Natural killer cell (primary cell): ENCODE results near the gene LPAR1. TPM values are rescaled to one million over a fixed set of nuclear protein-coding genes. Genes with fewer than 3 reads are reported as not detected.

Experiments used
- ATAC-seq, 3 donors: fragments of 150-1000 bp in 2 of 3; fragments of 200-7000 bp in 1 of 3; cut with Tn5 transposase; 1 replicate in 1 of 3; 2 replicates in 2 of 3; pipeline ENCODE4 v1.10.0; 2021; ENCODE audit warnings: mild to moderate bottlenecking in 2 of 3, moderate library complexity in 2 of 3
- DNase-seq, 2 donors: peaks; one replicate each; pipeline versions ENCODE4 v3.0.0 to v3.0.0-alpha.2; 2013 to 2021; ENCODE audit warnings: mixed read lengths in 1 of 2
- H3K27ac ChIP-seq: one replicate; pipeline ENCODE4 v1.5.1; 2013; ENCODE audit warnings: mild to moderate bottlenecking, low read length
- H3K27me3 ChIP-seq: one replicate; pipeline ENCODE4 v1.6.1; 2013; ENCODE audit warnings: low read length; ENCODE audit not compliant: control insufficient read depth, insufficient read depth
- H3K36me3 ChIP-seq: one replicate; pipeline ENCODE4 v1.6.1; 2013; ENCODE audit warnings: low read length; ENCODE audit not compliant: control insufficient read depth, insufficient read depth
- H3K4me1 ChIP-seq: one replicate; pipeline ENCODE4 v1.6.1; 2013; ENCODE audit warnings: low read length; ENCODE audit not compliant: control insufficient read depth, insufficient read depth
- H3K4me3 ChIP-seq: one replicate; pipeline ENCODE4 v1.5.1; 2013; ENCODE audit warnings: low read length
- H3K9me3 ChIP-seq: one replicate; pipeline ENCODE4 v1.6.1; 2013; ENCODE audit warnings: low read length; ENCODE audit not compliant: control insufficient read depth, insufficient read depth
- H3K27ac Mint-ChIP-seq, 2 donors: one replicate each; pipeline ENCODE4 v1.8.0; 2022; ENCODE audit warnings: mild to moderate bottlenecking in 2 of 2, mixed read lengths in 2 of 2, moderate library complexity in 1 of 2
- H3K27me3 Mint-ChIP-seq, 2 donors: one replicate each; pipeline ENCODE4 v1.8.0; 2022; ENCODE audit warnings: low read depth in 2 of 2, mixed read lengths in 2 of 2
- H3K36me3 Mint-ChIP-seq: one replicate; pipeline ENCODE4 v1.8.0; 2022; ENCODE audit warnings: mixed read lengths
- H3K4me1 Mint-ChIP-seq, 2 donors: one replicate each; pipeline ENCODE4 v1.8.0; 2022; ENCODE audit warnings: mixed read lengths in 2 of 2
- H3K4me3 Mint-ChIP-seq: one replicate; pipeline ENCODE4 v1.8.0; 2022; ENCODE audit warnings: mild to moderate bottlenecking, moderate library complexity, mixed read lengths
- H3K9me3 Mint-ChIP-seq, 2 donors: one replicate each; pipeline ENCODE4 v1.8.0; 2022; ENCODE audit warnings: mixed read lengths in 2 of 2
- WGBS: methylation state at CpG from one replicate; pipeline ENCODE4 v1.1.7; 2013; ENCODE audit warnings: missing lambda C conversion rate; ENCODE audit not compliant: insufficient coverage; 5-methylcytosine and 5-hydroxymethylcytosine counted together
- intact Hi-C: fragments of 100-400 bp; cut with micrococcal nuclease; formaldehyde crosslinking; loops from one replicate; pipeline ENCODE4 v1.14.2; 2022
- total RNA-seq, 4 donors: library from RNA; stranded (reverse); fragments of 120-200 nt in 1 of 4; gene quantifications; one replicate each; pipeline versions ENCODE4 v1.2.3 to v1.2.4, GENCODE V29; 2013 to 2022
- TF ChIP-seq, protein P1 (sequence below): fragments of 200-600 bp; IDR thresholded peaks from one replicate; pipeline ENCODE4 v1.8.0; 2022; ENCODE audit warnings: antibody characterized with exemption

LPAR1 gene
- total RNA-seq, 3 donors from 2014 or later (not counting 1 experiment from before 2014, with no cell fraction given), result 0.48 to 0.50 TPM; not detected in 1

DNA sequence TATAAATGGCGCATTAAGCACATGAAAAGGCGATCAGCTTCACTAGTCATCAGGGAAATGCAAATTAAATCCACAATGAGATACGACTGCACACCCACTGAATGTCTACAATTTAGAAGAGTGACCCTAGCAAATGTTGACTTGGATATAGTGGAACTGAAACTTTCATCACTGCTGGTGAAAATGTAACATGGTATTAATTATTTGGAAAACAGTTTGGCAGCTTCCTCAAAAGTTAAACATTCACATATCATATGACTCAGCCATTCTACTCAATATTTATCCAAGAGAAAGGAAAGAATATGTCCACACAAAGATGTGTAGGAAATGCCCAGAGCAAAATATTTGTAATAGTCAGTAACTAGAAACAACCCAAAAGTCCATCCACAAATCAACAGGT lies 146.5 kb downstream of the LPAR1 start:
- ATAC-seq (no peak), DNase-seq (no peak)
- TF ChIP-seq, protein P1, sequence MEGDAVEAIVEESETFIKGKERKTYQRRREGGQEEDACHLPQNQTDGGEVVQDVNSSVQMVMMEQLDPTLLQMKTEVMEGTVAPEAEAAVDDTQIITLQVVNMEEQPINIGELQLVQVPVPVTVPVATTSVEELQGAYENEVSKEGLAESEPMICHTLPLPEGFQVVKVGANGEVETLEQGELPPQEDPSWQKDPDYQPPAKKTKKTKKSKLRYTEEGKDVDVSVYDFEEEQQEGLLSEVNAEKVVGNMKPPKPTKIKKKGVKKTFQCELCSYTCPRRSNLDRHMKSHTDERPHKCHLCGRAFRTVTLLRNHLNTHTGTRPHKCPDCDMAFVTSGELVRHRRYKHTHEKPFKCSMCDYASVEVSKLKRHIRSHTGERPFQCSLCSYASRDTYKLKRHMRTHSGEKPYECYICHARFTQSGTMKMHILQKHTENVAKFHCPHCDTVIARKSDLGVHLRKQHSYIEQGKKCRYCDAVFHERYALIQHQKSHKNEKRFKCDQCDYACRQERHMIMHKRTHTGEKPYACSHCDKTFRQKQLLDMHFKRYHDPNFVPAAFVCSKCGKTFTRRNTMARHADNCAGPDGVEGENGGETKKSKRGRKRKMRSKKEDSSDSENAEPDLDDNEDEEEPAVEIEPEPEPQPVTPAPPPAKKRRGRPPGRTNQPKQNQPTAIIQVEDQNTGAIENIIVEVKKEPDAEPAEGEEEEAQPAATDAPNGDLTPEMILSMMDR, result no peak
- H3K27ac Mint-ChIP-seq, result no peak overlapping the region
- no peaks in the 10 kb centered on the region for H3K4me1 Mint-ChIP-seq
- H3K36me3 ChIP-seq, result no peaks in the 10 kb centered on the region
- peaks cover 3% of the 10 kb centered on the region in 2 donors for H3K9me3 Mint-ChIP-seq
- H3K27me3 ChIP-seq, result no peaks in the 10 kb centered on the region
- no peak overlapping the region for H3K4me3 ChIP-seq
- no peaks in the 10 kb centered on the region for H3K9me3 ChIP-seq
- H3K27ac ChIP-seq, result no peak overlapping the region
- H3K27me3 Mint-ChIP-seq, result no peaks in the 10 kb centered on the region
- WGBS, result 91% methylated on average over 3 of the region's 3 CpGs
- H3K4me1 ChIP-seq, result no peaks in the 10 kb centered on the region
- H3K4me3 Mint-ChIP-seq, result no peak overlapping the region
- intact Hi-C loops, result no loop called here
- H3K36me3 Mint-ChIP-seq, result no peaks in the 10 kb centered on the region

DNA sequence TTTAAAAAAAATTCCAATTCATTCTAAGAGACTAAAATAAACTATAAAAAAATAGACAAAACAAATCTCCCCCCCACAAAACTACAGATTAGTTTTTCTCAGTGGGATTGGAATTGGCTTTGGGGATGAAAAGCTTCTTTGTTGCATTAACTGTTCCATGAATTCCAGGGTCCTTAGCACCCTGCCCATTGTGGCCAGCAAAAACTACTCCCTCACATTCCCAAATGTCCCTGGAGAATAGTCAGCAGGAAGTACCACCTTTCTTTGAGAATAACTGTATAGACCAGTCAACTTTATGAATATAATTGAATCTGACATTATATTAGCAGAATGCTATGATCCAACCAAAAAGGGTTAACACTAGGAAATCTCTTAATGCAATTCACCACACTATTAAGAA lies 147.9 kb downstream of the LPAR1 start:
- H3K9me3 Mint-ChIP-seq, result peaks cover 3% of the 10 kb centered on the region in 2 donors
- no peaks in the 10 kb centered on the region for H3K27me3 Mint-ChIP-seq
- intact Hi-C loops, result no loop called here

DNA sequence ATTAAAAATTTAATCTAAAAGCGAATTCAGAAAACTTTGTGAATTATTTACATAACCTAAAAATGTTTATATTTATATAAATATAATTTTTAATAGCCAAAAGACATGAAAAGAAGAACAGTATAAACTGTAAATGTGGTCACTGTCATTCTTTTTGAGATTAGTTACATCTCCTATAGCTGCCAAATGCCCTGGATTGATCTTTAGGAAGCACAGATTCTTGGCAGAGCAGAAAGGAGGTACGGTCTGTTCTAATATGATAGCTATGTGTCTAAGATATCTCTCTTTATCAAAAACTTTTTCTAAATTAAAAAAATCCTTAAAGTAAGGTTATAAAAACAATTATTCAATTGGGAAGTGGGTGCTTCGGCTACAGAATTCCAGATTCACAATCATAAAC lies 151.0 kb downstream of the LPAR1 start:
- no peak for ATAC-seq
- Mint-ChIP-seq H3K9me3 (peaks cover 3 to 6% of the 10 kb centered on the region in 2 donors), H3K4me1 (no peaks in the 10 kb centered on the region), H3K27ac (no peak overlapping the region), H3K27me3 (no peaks in the 10 kb centered on the region), H3K4me3 (no peak overlapping the region), H3K36me3 (no peaks in the 10 kb centered on the region)
- no peak for DNase-seq
- intact Hi-C loops, result no loop called here
- H3K36me3 ChIP-seq, result no peaks in the 10 kb centered on the region
- no peaks in the 10 kb centered on the region for H3K9me3 ChIP-seq
- no peak overlapping the region for H3K27ac ChIP-seq
- TF ChIP-seq, protein P1, result no peak
- no peaks in the 10 kb centered on the region for H3K4me1 ChIP-seq
- no peaks in the 10 kb centered on the region for H3K27me3 ChIP-seq
- H3K4me3 ChIP-seq, result no peak overlapping the region
- WGBS, result no CpG with 5 or more reads among the region's 3 CpGs

More for the DNA sequence above, 147.9 kb downstream of the LPAR1 start:
- ATAC-seq, result no peak
- no peaks in the 10 kb centered on the region for H3K4me1 ChIP-seq
- H3K4me3 ChIP-seq, result no peak overlapping the region
- H3K27ac Mint-ChIP-seq, result no peak overlapping the region
- H3K36me3 Mint-ChIP-seq, result no peaks in the 10 kb centered on the region
- H3K4me1 Mint-ChIP-seq, result no peaks in the 10 kb centered on the region
- no peak overlapping the region for H3K4me3 Mint-ChIP-seq
- DNase-seq, result no peak
- no peaks in the 10 kb centered on the region for H3K27me3 ChIP-seq
- H3K36me3 ChIP-seq, result no peaks in the 10 kb centered on the region
- H3K27ac ChIP-seq, result no peak overlapping the region
- TF ChIP-seq, protein P1, result no peak
- H3K9me3 ChIP-seq, result no peaks in the 10 kb centered on the region

GRCh38 chr9:110886832-110887231 lies 151.4 kb downstream of the LPAR1 start:
- Mint-ChIP-seq H3K36me3 (no peaks in the 10 kb centered on the region), H3K27me3 (no peaks in the 10 kb centered on the region), H3K9me3 (peaks cover 0 to 6% of the 10 kb centered on the region in 2 donors), H3K4me1 (no peaks in the 10 kb centered on the region), H3K27ac (no peak overlapping the region), H3K4me3 (no peak overlapping the region)
- H3K27me3 ChIP-seq, result no peaks in the 10 kb centered on the region
- H3K4me3 ChIP-seq, result no peak overlapping the region
- TF ChIP-seq, protein P1, result no peak
- ATAC-seq (no peak), DNase-seq (no peak)
- intact Hi-C loops, result no loop called here
- no peaks in the 10 kb centered on the region for H3K36me3 ChIP-seq
- H3K9me3 ChIP-seq, result no peaks in the 10 kb centered on the region
- H3K4me1 ChIP-seq, result no peaks in the 10 kb centered on the region
- no CpG with 5 or more reads among the region's 1 CpG for WGBS
- no peak overlapping the region for H3K27ac ChIP-seq
